ENCODE data around the gene TOMM20L.
"Not testable (repeated sequence)": the region's sequence is repeated elsewhere in the genome, so short reads cannot be mapped to it uniquely, and the experiment has no call there.

Gene TOMM20L

DNA sequence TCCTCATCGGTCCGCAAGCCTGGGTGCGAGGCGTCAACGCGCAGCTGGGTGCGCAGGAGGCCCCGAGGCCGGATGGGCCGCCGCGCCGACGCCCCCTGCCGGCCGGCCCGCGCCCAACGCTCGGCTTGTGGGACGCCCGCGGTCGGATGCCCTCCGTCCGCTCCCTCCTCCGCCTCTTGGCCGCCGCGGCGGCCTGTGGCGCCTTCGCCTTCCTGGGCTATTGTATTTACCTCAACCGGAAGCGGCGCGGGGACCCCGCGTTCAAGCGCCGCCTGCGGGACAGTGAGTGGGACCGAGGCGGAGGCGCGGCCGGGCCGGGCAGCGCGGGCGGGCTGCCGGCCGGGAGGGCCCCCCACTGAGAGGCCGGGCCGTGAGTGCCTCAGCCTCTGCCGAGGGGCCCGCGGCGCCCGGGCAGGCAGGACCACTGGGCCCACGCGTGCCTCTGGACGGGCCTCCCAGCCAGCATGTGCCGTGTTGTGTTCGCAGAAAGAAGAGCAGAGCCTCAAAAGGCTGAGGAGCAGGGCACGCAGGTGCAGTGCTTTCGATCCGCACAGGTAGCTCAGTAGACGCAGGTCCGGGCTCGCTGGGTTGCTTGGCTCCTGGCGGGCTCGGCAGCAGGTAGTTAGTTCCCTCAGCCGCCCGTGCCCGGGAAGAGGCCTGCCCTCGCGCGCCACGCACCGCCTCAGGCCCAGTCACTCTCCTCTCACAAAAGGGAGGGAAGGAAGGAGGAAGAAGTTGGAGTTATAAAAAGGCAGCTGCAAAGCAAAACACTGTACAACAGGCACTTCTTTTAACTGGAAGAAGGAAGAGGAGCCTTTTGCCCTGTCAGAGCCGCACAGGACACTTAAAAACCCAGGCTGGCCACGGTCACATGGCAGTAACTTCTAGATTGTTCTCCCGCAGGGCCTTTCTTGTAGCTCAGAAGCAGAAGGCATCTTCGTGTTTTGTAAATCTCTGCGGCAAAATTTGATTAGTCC is at the start of gene TOMM20L:
TOMM20L (plus strand) TSS at position 119 of the 977 bp plus-strand sequence; CDS start at position 147, 28 bp downstream.
- FAIRE-seq = no peak

DNA sequence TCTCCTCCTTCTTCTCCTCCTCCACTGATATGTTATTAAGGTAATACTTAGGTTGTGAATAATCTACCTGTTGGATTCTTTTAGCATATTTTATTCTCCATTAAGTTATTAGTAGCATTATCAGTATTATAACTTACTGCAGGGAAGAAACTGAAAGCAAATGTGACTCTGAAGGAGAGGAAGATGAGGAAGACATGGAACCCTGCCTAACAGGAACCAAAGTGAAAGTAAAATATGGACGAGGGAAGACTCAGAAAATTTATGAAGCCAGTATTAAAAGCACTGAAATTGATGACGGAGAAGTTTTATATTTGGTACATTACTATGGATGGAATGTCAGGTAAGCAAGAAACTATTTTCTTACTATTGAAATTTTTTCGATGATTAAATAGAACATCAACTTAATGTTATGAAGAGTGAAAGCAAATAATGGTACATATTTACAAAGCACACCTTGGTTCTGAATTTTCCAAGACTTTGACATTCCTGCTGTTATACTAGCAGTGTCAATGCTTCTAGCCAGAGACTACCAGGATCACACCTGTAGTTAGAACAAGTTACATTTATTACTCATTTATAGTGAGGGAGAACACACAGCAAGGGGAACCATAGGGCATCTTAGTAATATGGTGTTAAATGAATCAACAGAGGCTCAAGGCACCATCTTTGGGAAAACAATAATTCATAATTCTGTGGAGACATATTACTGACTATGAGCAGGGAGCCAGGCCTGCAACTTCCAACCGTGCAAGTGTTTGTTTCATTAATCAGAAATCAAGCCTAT is 42.0 kb upstream of the TOMM20L start:
- no peak for FAIRE-seq

DNA sequence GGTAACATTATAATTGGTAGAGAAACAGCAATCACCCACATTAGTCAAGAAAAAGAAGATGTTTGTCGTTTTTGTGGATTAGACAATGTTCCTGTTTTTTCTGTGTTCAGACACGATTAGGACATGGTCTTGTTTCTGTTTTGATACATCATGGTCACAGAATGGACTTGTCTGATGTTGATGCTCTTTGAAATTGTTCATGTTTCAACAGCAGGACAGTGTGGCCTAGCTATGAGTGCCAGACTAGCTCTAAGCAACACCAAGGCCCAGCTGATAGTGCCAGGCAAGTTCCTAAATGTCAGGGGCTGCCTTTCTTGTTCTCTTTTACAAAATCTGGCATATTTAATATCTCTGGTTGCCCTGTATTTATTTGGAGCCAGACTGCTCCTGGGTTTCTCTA is 40.9 kb upstream of the TOMM20L start:
- FAIRE-seq = no peak

DNA sequence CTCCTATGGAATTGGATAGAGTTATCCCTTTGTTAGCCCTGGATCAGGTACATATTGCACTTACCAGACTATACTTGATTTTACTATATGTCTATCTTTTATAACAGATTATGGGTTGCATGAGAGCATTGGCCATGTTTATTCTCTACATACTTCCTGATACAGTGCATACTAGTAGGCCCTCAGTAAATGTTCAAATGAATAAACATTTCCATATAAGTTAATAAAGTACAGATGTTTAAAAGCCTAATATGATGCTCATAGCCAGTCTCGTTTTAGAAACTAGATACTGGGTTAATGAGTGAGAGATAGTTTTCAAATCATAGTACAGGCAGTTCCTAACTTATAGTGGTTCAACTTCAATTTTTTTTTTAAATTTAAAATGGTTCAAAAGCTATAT is 39.5 kb upstream of the TOMM20L start:
- no peak for FAIRE-seq

DNA sequence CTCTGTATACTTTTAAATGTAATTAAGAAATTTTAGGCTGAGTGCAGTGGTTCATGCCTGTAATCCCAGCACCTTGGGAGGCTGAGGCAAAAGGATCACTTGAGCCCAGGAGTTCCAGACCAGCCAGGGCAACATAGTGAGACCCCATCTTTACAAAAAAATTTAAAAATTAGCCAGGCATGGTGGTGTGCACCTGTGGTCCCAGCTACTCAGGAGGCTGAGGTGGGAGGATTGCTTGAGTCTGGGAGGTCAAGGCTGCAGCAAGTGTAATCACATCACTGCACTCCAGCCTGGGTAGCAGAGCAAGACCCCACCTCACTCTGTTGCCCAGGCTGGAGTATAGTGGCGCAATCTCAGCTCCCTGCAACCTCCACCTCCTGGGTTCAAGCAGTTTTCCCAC is 33.5 kb upstream of the TOMM20L start:
- FAIRE-seq = not testable (repeated sequence)

DNA sequence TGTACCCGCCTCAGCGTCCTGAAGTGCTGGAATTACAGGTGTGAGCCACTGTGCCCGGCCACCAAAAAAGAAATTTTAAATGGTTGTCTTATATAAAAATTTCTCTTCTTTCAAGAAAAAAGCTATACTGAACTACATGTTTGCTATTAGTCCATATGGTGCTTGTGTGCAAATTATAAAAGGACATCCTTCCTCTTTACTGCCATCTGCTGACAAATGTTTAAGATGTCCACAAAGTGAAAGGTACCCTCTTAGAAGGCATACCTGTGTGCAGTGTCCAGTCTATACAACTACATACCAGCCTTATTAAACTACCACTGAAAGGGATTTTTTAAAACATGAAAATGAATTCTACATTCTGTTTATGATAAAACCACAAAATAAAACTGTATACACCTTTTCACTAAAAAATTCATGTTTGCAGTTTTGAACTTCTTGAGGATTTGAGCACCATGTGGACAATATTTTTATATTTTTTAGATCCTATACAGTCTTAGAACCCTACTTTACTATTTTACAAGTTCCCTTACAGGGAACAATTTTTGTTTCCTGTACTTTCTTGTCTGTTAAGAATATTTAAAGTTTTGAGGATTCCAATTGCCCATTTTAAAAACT is 32.8 kb upstream of the TOMM20L start:
- FAIRE-seq = no peak

DNA sequence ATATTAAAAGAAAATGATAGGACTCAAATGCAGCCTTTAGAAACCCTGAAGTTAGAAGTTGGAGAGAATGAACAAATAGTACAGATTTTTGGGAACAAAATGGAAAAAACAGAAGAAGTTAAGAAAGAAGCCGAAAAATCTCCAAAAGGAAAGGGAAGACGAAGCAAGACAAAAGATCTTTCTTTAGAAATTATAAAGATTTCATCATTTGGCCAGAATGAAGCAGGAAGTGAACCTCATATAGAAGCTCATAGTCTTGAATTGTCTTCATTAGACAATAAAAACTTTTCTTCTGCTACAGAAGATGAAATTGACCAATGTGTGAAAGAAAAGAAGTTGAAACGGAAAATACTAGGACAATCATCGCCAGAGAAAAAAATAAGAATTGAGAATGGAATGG is 31.4 kb upstream of the TOMM20L start:
- FAIRE-seq = no peak

DNA sequence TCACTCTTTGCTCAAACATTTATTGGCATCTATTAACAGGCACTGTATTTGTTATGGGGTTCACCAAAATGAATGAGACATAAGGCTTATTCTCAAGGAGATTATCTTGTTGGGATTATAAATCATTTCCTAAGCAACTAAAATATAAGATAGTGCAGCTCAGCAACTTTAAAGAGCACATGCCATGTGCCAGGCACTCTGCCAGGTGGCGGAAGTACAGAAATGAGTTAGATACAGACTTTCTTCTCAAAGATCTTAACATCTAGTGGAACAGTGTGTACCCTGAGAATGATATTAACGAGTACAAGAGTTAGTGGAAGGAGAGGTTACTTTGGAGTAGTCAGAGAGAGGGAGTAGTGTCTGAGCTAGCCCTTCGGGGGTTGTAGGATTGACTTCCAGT is 28.4 kb upstream of the TOMM20L start:
- FAIRE-seq = no peak

DNA sequence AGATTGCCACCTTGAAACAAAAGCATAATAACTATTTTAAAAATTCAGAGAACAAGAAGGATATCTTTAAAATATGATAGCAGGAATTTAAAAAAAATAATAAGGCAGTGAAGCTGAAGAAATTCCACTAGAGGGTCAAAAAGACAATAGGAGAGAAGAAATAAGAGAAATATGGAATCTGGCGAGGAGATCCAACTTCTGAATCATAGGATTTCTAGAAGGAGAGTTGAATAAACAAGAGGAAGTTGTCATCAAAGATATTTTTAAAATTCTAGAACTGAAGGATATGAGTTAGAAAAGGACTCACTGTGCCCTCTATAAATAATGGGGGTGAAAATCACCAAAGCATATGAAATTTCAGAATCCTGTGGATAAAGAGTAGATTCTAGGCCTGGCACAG is 26.8 kb upstream of the TOMM20L start:
- no peak for FAIRE-seq

DNA sequence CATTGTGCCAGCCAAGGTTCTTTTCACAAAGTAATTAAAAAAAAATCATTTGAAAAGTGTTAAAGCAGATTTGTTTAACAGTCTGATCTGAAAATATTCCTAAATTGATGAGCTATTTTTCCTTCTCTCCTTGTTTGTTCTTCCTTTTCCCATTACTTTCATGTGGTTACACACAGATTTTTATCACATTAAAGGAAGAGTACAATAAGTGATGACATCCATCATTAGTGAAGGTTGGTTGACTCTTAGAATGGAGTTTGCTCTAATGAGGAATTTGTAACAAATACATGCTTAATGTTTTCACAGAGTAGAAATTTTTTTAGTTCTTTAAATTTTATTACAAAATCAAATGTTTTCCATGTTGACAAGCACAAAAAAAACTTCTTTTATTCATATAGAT is 18.9 kb upstream of the TOMM20L start:
- no peak for FAIRE-seq

DNA sequence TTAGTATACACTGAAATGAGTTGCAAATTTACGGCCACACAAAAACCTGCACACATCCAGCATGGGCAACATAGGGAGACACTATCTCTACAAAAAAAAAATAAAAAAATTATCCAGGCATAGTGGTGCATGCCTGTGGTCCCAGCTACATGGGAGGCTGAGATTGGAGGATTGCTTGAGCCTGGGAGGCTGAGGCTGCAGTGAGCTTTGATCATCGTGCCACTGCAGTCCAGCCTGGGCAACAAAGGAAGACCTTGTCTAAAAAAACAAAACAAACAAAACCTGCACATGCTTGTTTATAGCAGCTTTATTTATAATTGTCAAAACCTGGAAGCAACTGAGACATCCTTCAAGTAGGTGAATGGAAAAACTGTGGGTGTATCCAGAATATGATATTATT is 4.9 kb upstream of the TOMM20L start:
- no peak for FAIRE-seq

DNA sequence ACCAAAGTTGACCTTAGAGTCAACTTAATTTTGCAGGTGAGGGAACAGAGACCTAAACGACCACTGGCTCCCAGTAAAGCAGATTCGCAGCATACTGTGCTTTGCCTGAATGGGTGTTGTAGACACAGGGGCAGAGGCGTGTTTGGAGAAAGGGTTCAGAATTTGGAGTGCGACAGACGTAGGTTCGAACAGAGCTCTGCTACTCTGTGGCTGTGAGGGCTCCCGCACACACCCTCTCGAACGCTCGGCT is 243 bp upstream of the TOMM20L start:
- no peak for FAIRE-seq

DNA sequence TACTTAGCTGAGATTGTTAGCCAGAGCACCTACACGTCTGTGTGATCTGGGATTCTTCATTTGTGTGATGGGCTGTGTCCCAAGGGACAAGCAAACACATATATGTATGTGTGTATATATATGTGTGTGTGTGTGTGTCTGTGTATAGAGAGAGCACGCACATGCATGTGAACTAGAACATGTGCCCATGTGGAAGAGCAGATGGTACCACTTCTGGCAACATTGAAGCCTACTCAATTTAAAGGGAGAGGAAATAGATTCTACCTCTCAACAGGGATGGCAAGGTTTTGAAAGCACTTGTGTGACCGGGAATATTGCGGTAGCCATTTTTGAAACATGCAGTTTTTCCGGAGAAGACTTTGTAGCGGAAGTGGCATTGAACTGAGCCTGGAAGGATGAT is 1.4 kb downstream of the TOMM20L start:
- no peak for FAIRE-seq

DNA sequence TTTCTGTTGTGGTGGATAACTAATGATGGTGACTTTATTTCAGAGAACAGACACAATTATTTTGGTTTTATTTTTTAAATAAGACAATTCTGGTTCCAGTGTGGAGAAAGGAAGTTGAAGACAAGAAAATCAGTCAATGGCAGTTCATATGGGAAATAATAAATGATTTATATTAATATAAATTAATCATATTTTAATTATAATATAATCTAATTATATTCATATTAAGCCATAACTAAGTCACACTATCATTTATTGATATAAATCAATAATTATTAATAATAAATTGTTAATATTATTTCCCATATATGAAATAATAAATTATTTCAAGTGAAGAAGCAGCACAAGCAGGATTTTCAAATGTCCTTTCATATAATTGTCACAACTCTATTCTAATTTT is 2.8 kb downstream of the TOMM20L start:
- FAIRE-seq = no peak

DNA sequence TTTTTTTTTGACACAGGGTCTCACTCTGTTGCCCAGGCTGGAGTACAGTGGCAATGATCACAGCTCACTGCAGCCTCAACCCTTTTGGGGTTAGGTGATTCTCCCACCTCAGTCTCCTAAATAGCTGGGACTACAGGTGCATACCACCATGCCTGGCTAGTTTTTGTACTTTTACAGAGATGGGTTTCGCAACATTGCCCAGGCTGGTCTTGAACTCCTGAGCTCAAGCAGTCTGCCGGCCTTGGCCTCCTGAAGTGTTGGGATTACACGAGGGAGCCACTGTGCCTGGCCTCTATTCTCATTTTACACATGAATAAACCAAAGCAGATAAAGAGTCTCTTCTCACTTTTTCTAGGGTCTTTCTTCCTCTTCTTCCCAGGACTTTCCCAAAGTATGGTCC is 3.2 kb downstream of the TOMM20L start:
- no peak for FAIRE-seq

DNA sequence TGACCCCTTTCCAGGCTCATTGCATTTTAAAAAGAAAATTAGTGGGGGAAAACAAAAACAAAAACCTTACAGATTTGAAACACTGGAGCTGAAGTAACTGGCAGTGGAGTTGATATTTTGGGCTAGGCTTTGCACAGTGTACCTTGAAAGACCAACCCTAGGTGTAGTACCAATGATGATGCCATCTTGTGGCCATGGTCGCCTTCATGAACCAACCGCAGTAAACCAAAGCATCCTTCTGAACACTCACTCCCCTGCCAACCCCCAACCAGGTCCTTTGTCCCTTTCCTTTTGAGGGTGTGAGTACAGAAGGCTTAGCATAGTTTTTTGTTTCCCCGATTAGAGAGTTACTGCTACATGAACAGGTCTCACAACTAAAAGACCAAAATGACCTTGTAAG is 5.9 kb downstream of the TOMM20L start:
- FAIRE-seq = no peak

DNA sequence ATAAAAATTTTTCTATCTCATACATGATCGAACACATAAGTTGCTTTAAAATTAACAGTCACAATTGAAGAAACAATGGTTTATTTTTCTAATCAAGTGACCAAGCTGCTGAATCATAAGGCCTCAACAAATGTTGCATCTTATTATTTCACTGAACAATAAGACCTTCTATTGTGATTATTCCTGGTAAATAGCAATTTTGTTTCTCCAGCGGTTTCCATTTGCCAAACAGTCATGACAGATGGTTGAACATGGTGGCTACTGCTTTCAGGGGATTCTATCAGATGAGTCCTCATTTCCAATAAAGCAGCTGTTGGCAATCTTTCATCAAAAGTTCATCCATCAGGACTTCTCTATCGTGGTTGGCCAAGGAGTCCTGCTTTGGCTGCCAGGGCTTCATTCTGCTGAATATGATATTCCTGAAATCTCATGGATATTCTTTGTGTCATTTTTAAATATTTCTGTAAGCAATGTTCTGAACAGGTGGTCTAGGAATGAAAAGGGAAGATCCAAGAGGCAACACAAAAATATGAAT is 13.0 kb downstream of the TOMM20L start:
- no peak for FAIRE-seq

DNA sequence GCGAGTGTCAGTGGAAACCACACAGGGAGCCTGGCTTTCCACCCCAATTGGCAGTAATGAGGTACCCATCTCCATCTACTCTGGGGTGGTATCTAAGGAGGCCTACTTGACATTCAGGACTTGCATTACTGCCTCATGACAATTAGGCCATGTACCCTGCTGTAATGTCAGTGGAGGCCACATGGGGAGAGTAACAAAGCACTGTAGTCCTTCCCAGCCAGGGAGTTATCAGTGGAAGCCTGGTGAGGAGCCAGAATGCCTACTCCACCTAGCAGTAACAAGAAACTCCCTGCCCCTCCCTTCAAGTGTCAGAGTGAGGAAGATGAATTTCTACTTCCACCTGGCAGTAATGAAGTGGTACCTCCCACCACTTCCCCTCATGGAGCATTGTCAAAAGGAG is 19.1 kb downstream of the TOMM20L start:
- no peak for FAIRE-seq

DNA sequence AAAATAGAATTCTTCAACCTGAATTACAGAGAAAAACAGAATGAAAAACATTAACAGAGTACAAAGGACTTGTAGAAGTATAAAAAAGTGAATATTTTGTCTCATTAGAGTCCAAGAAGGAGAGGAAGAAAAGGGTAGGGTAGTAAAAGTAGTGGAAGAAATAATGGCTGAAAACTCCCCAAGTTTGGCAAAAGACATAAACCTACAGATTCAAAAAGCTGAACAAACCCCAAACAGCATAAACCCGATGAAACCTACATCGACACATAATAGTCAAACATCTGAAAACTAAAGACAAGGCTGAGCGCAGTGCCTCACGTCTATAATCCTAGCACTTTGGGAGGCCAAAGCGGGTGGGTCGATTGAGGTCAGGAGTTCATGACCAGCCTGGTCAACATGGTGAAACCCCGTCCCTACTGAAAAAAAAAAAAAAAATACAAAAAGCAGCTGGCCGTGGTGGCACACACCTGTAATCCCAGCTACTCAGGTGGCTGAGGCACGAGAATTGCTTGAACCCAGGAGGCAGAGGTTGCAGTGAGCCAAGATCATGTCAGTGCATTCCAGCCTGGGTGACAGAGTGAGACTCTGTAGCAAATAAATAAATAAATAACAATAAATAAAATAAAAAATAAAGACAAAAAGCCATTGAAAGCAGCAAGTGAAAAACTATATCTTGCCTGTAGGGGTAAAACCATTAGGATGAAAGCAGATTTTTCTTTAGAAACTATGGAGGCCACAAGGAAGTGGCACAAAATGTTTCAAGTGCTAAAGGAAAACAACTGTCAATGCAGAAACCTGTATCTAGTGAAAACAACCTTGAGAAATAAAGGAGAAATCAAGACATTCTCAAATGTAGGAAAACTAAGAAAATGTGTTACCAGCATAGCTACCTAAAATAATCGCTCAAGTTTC is 20.2 kb downstream of the TOMM20L start:
- FAIRE-seq = no peak

DNA sequence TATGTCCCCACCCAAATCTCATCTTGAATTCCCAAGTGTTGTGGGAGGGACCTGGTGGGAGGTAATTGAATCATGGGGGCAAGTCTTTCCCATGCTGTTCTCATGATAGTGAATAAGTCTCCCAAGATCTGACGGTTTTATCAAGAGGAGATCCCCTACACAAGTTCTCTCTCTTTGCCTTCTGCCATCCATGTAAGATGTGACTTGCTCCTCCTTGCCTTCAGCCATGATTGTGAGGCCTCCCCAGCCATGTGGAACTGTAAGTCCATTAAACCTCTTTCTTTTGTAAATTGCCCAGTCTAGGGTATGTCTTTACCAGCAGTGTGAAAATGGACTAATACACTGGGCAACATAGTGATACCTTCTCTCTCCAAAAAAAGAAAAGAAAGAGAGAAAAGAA is 21.2 kb downstream of the TOMM20L start:
- not testable (repeated sequence) for FAIRE-seq

DNA sequence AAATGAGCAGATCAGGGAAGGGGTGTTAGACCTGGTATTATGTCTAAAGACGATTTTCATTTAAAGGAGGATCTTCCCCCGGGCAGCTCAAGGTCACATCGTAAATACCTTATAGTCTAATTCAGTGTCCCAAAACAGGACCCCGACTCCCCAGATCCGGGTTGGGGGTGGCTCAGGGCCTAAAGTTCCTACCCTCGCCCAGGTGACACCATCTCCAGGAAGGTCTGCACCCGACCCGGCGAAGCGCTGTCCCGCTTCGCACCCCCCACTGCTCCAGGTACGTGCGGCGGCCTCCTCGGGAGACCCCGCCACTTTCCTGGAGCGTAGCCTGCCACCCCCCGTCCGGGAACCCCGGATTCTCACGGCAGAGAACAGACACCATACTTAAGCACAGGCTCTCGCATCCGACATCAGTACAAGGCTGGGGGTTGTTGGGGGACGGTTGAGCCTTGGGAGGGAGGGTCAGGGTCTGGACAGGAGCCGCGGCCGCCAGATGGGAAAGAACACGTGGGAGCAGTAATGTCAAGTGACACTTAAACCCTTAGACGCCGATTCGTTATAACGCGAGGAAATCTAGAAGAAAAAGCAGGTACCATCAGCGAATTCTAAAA is 31.0 kb downstream of the TOMM20L start:
- FAIRE-seq = no peak
